Neural crest cell (in vitro differentiated cells): ENCODE results near the gene CLEC2L. TPM values are rescaled to one million over a fixed set of nuclear protein-coding genes. Genes with fewer than 3 reads are reported as not detected.

Source experiments
- DNase-seq: peaks from one replicate; pipeline ENCODE4 v3.0.0; 2021; ENCODE audit warnings: low read depth, mixed read lengths, low spot score
- H3K27ac Mint-ChIP-seq: one replicate; pipeline ENCODE4 v1.8.0; 2021; ENCODE audit warnings: mild to moderate bottlenecking, mixed read lengths; ENCODE audit not compliant: unreplicated experiment
- H3K27me3 Mint-ChIP-seq: 2 replicates; pipeline ENCODE4 v1.8.0; 2021; ENCODE audit warnings: low read depth, mild to moderate bottlenecking, mixed read lengths
- H3K36me3 Mint-ChIP-seq: 2 replicates; pipeline ENCODE4 v1.8.0; 2021; ENCODE audit warnings: low read depth, mild to moderate bottlenecking, mixed read lengths
- H3K4me1 Mint-ChIP-seq: 2 replicates; pipeline ENCODE4 v1.8.0; 2021; ENCODE audit warnings: mixed read lengths
- H3K4me3 Mint-ChIP-seq: one replicate; pipeline ENCODE4 v1.8.0; 2021; ENCODE audit warnings: mild to moderate bottlenecking, mixed read lengths
- H3K9me3 Mint-ChIP-seq: 2 replicates; pipeline ENCODE4 v1.8.0; 2021; ENCODE audit warnings: mixed read lengths
- CTCF ChIP-seq: fragments of 200-600 bp; sonication (generic); conservative IDR thresholded peaks from 2 replicates; pipeline ENCODE4 v1.5.0; 2021; ENCODE audit warnings: antibody characterized with exemption, mild to moderate bottlenecking
- total RNA-seq: library from RNA; stranded (reverse); gene quantifications from 2 replicates; pipeline ENCODE4 v1.2.1, GENCODE V29; 2021

Gene CLEC2L
- total RNA-seq, 1 donor from 2014 or later = 0.65 TPM

DNA sequence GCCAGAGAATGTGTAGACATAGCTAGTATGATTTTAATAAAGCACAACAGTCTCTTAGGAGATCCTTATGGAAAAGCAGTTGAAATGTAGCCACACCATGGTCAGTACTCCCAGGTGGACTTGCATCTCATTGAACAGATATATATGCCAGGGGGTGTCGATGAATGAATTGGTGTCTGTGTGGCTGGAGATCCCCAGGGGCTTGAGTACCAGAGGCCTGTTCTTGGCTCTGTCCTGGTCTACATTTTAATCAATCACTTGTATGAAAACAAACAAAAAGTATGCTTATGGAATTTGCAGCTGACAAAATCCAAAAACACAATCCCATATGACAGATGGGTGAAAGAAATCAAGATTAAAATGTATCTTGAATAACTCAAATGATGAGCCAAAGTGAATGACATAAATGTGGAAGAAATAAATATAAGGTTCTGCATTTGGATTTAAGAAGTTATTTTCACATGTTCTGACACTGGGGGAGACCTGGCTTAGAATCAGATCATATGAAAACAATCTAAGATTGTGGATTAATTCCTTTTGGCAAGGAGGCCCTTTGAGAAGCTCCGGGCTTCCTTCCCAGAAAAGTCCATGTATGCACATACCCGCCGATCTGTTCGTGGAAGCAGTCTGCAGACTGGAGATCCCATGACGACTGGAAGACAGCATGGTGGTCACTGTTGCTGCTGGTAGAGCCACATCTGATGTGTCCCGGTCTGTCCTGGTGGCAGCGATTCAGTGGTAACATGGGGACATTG lies 15.6 kb downstream of the CLEC2L start:
- no peaks in the 10 kb centered on the region for H3K9me3 Mint-ChIP-seq
- TF ChIP-seq CTCF = no peak
- no peaks in the 10 kb centered on the region for H3K36me3 Mint-ChIP-seq
- no peak overlapping the region for H3K4me3 Mint-ChIP-seq
- no peaks in the 10 kb centered on the region for H3K4me1 Mint-ChIP-seq
- H3K27ac Mint-ChIP-seq = no peak overlapping the region
- peaks cover 6% of the 10 kb centered on the region for H3K27me3 Mint-ChIP-seq
- DNase-seq = no peak

DNA sequence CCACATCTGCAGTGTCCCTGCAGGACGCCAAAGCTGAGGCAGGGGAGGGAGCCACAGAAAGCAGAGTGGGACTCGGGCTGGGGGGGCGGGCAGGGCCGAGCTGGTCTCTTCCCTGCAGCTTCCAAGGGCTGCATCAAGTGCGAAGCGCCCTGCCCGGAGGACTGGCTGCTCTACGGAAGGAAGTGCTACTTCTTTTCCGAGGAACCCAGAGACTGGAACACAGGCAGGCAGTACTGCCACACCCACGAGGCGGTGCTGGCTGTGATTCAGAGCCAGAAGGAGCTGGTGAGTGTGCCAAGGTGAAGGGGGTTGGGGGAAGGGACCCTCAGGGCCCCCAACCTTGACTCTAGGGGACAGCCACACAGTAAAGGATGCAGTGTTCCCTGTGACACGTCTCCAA lies 16.7 kb downstream of the CLEC2L start:
- no peak overlapping the region for H3K27ac Mint-ChIP-seq
- H3K27me3 Mint-ChIP-seq = no peaks in the 10 kb centered on the region
- no peak for DNase-seq
- no peaks in the 10 kb centered on the region for H3K36me3 Mint-ChIP-seq
- no peak for TF ChIP-seq CTCF
- no peaks in the 10 kb centered on the region for H3K9me3 Mint-ChIP-seq
- H3K4me1 Mint-ChIP-seq = no peaks in the 10 kb centered on the region
- no peak overlapping the region for H3K4me3 Mint-ChIP-seq

DNA sequence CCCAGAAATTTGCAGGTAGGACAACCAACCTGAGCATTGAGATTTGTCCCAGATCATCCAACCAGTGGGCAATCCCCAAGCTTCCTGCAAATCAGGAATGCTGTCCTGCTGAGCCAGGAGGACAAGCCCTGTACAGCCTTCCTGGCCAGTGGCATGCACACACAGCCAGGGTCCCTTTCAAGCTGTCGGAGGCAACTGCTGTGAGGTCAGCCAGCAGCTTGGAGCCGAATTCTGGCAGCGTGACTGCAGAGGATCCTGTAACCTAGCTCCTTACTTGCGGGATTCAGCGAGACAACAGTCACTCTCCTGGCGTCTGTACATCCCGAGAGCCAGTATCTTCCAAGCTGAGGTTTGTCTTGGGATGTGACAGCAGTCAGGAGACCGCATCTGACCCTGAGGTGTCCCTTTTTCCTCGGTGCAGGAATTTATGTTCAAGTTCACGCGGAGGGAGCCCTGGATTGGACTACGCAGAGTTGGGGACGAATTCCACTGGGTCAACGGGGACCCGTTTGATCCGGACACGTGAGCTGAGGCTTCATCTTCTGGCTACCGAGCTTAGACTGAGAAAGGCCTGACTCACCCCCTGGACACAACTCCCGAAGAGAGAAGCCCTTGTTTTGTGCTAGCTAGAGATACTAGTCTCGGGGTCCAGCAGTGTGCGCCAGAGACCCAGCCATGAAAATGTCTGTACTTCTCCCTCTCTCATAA lies 18.3 kb downstream of the CLEC2L start:
- DNase-seq = no peak
- Mint-ChIP-seq H3K4me3 (no peak overlapping the region), H3K4me1 (no peaks in the 10 kb centered on the region), H3K36me3 (no peaks in the 10 kb centered on the region), H3K9me3 (no peaks in the 10 kb centered on the region), H3K27me3 (no peaks in the 10 kb centered on the region), H3K27ac (no peak overlapping the region)
- no peak for TF ChIP-seq CTCF

DNA sequence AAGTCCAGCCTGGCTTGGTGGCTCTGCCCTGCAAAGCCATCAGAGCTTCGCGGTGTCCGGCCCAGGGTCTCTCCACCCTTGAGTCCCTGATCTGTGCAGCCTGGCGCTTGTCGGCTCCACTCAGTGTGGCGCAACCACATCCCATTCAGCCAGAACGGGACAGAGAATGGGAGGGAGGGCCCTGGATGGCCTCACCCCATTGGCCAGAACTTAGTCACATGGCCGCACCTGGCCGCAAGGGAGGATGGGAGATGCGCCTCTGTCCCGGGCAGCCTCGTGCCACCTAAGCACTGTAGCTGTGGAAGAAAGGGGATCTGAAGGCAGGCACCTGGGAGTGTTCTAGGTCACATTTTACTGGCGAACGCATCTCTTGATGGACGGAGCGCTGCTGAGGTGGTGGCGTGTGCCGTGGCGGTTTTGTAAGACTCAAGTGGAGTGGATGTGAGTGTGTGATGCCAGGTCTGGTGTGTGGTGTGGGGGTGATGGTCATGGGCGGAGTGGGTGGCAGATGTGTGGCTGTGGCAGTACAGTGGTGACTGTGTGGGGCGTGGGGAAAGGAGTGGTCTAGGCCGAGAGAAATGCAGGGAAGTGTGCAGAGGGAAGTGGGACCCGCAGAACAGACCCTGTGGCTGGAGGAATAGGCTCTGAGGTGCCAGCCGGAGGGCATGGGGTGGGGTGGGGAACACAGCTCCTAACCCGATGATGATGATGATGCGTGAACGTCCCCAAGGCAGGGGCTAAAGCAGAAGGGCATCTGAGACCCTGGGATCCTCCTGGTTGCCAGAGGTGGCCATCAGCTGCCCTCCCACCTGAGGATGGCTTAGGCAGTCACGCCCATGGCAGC lies 19.0 kb downstream of the CLEC2L start:
- Mint-ChIP-seq H3K27ac (no peak overlapping the region), H3K27me3 (no peaks in the 10 kb centered on the region), H3K4me3 (no peak overlapping the region), H3K4me1 (no peaks in the 10 kb centered on the region), H3K36me3 (no peaks in the 10 kb centered on the region), H3K9me3 (no peaks in the 10 kb centered on the region)
- no peak for DNase-seq
- TF ChIP-seq CTCF = no peak

DNA sequence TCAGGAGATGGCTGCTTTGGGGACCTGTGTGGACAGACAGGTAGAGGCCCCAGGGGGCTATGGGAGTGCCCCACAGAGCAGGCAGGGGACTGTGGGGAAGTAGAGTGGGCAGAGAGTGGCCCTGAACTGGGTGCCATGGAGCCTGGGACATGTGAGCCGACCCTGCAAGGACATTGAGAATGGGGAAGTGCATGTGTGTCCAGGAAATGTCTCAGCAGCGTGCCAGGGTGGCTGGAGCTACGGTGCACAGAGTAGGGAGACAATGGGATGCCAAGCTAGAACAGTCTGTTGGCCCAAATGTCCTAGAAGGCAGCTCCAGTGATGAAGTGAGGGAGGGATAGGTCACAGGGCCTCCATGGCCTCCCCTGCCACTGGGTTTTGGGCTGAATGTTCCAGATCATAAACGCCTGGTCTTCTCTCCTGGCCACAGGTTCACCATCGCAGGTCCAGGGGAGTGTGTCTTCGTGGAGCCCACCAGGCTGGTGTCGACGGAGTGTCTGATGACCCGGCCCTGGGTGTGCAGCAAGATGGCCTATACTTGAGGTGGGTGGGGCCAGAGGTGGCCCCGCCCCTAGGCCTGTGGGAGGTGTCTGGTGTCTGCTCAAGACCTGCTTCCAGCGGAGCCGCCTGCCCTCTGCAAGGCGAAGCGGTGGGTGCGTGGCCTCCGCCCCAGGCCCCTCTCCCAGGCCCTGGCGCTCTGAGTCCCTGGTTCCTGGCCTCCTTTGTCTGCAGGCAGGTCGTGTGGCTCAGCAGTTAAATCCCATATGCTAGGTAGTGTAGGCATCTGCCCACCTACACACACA lies 20.5 kb downstream of the CLEC2L start:
- no peak for TF ChIP-seq CTCF
- H3K4me3 Mint-ChIP-seq = no peak overlapping the region
- no peak overlapping the region for H3K27ac Mint-ChIP-seq
- H3K9me3 Mint-ChIP-seq = no peaks in the 10 kb centered on the region
- no peaks in the 10 kb centered on the region for H3K36me3 Mint-ChIP-seq
- no peak for DNase-seq
- H3K4me1 Mint-ChIP-seq = no peaks in the 10 kb centered on the region
- no peaks in the 10 kb centered on the region for H3K27me3 Mint-ChIP-seq
